H1 (cell line): ENCODE measurements around the gene POLR1B. TPM values are rescaled to one million over a fixed set of nuclear protein-coding genes. Genes with fewer than 3 reads are reported as not detected.

Source experiments
- BACH1 ChIP-seq: IDR thresholded peaks from 2 replicates; pipeline ENCODE4 v1.6.1; 2012; ENCODE audit warnings: low read length, improper control_type of control experiment
- polyA plus RNA-seq, 7 experiments: library from polyadenylated mRNA; depleted of rRNA in 3 of 7; stranded (reverse) in 5 of 7; unstranded in 2 of 7; fragments of >200 nt in 5 of 7; fragments of 200-250 nt in 2 of 7; gene quantifications; 1 replicate in 5 of 7; 2 replicates in 1 of 7; 4 replicates in 1 of 7; pipeline versions ENCODE4 v1.2.1 to v1.2.3, GENCODE V29; 2011 to 2013; ENCODE audit warnings: missing spikeins in 2 of 7, mixed read lengths in 2 of 7
- total RNA-seq: library from RNA; stranded (reverse); fragmentation: NEBNext Ultra II Directional; extraction: Animal tissue kit (Norgen Biotek cat#: 25700); gene quantifications from 2 replicates; pipeline ENCODE4 v1.2.1, GENCODE V29; 2021

Gene POLR1B
- total and polyA plus RNA-seq, 2 of the 8 experiments (the other 6 are each of a cell fraction or from before 2014, with no cell fraction given) = 24.3 to 69.4 TPM

DNA sequence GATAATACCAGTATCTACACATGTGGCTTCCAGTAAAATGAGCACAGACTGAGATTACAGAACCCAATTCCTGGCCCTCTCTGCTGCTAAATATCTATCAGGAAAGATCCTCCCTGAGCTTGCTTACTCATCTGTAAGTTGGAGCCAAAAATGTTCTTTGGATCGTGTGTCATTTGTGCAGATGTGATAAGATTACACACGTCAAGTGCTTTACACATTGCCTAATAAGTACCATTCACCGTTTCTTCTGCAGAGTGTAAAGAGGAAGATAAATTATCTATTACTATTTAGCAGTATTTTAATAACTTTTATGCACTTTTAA is 80.2 kb downstream of the POLR1B start (continued):
- TF ChIP-seq BACH1 = no peak
